ENCODE data around the gene ZNF436.

DNA sequence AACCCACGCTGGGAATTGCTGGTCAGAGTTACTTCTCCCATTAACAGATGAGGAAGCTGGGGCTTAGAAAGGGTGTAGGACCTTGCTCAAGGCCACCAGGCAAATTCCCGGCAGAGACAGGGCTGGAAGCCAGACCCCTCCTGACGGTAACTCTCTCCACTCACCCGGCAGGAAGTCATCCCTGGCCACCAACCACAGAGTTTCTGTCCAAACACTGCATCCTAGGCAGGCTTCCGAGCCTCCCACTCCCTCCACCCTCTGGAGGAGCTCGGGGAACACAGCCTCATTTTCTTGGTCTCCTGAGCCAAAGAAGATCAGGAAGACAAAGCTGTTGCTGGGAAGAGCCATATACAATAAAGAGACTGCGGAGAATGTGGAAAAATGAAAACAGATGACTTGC, 25.0 kb upstream of the ZNF436 start:
- TF ChIP-seq, protein P1, sequence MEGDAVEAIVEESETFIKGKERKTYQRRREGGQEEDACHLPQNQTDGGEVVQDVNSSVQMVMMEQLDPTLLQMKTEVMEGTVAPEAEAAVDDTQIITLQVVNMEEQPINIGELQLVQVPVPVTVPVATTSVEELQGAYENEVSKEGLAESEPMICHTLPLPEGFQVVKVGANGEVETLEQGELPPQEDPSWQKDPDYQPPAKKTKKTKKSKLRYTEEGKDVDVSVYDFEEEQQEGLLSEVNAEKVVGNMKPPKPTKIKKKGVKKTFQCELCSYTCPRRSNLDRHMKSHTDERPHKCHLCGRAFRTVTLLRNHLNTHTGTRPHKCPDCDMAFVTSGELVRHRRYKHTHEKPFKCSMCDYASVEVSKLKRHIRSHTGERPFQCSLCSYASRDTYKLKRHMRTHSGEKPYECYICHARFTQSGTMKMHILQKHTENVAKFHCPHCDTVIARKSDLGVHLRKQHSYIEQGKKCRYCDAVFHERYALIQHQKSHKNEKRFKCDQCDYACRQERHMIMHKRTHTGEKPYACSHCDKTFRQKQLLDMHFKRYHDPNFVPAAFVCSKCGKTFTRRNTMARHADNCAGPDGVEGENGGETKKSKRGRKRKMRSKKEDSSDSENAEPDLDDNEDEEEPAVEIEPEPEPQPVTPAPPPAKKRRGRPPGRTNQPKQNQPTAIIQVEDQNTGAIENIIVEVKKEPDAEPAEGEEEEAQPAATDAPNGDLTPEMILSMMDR (IDR thresholded peaks at IDR 0.05): no peak
- TF ChIP-seq POLR2A (IDR thresholded peaks at IDR 0.05): no peak
